HK-2 (cell line): ENCODE results near the gene DPY30.
"Not testable (repeated sequence)": the region's sequence is repeated elsewhere in the genome, so short reads cannot be mapped to it uniquely, and the experiment has no call there.

ENCODE experiments used
- DNase-seq: peaks from one replicate; pipeline ENCODE4 v3.0.0-alpha.2; 2018; ENCODE audit not compliant: unreplicated experiment

The DPY30 gene

GRCh38 chr2:32039447-32040219 lies at the start of gene DPY30:
Gene DPY30, minus strand, starts transcription at chr2:32039805. Its CDS starts 349 bp downstream, at chr2:32039456.
- DNase-seq: peak; percentile 93

- no peak for DNase-seq
These were observed 34.5 kb upstream of the DPY30 start for GRCh38 chr2:32074134-32074506.

GRCh38 chr2:32067549-32067948 lies 27.9 kb upstream of the DPY30 start:
- no peak for DNase-seq

DNA sequence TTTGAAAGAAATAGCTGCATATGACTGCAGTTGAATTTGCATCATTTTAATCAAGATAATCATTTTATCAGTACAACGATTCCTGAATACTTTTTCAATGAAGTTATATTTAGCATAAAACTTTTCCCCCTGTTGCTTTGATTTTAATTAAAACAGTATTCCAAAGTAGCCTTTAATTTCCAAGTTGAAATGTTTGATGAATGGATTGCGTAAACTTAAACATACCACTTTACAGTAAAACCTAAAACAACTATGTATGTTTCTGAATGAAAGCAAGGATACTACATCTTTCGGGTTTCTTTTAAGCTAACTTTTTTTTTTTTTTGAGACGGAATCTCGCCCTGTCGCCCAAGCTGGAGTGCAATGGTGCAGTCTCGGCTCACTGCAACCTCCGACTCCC lies 25.1 kb upstream of the DPY30 start:
- DNase-seq: no peak

GRCh38 chr2:32064021-32064601 lies 24.5 kb upstream of the DPY30 start:
- DNase-seq: peak; percentile 12

DNA sequence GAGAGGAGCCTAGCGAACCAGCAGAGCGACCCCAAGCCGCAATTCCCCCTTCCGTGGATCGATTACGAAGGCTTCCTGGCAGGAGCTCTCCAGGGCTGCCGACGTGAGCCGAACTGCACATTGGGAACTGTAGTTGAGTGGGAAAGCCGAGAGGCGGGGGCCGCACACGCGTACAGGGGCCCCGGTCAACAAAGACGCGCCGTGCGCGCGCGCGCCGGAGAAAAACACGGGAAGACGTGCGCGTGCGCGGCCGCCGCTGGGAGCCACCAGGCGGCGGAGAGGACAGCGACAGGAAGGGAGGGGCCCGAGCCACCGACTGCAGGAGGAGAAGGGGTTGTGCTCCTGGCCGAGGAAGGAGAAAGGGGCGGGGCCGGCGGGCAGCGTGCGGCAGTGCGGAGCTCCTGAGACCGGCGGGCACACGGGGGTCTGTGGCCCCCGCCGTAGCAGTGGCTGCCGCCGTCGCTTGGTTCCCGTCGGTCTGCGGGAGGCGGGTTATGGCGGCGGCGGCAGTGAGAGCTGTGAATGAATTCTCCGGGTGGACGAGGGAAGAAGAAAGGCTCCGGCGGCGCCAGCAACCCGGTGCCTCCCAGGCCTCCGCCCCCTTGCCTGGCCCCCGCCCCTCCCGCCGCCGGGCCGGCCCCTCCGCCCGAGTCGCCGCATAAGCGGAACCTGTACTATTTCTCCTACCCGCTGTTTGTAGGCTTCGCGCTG lies 23.9 kb upstream of the DPY30 start, which contains the start of gene SPAST:
TSS of gene SPAST (plus strand) at position 247 of the 711 bp plus-strand sequence. CDS start at position 523, 276 bp downstream.
- peak; percentile 97 for DNase-seq

GRCh38 chr2:32061973-32062861 lies 22.6 kb upstream of the DPY30 start:
- DNase-seq: peak; percentile 24

DNA sequence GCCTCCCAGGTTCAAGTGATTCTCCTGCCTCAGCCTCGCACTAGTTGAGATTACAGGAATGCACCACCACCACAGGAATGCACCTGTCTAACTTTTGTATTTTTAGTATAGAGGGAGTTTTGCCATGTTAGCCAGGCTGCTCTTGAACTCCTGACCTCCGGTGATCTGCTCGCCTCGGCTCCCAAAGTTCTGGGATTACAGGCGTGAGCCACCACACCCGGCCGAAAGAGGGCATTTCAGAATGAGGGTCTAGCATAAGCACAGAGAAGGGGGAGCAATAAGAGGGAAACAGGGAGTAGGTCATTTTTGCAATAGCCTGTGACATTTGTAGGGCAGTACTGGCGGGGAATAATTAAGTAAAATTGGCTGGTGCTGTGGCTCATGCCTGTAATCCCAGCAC lies 21.8 kb upstream of the DPY30 start:
- no peak for DNase-seq

- DNase-seq: no peak
These were observed 20.7 kb upstream of the DPY30 start for GRCh38 chr2:32060266-32060665.

GRCh38 chr2:32058130-32058529 lies 18.5 kb upstream of the DPY30 start:
- no peak for DNase-seq

GRCh38 chr2:32054583-32054982 lies 15.0 kb upstream of the DPY30 start:
- DNase-seq: not testable (repeated sequence)

- DNase-seq: no peak
These were observed 12.3 kb upstream of the DPY30 start for GRCh38 chr2:32051836-32052439.

- no peak for DNase-seq
These were observed 4.0 kb upstream of the DPY30 start for GRCh38 chr2:32043561-32043960.

DNA sequence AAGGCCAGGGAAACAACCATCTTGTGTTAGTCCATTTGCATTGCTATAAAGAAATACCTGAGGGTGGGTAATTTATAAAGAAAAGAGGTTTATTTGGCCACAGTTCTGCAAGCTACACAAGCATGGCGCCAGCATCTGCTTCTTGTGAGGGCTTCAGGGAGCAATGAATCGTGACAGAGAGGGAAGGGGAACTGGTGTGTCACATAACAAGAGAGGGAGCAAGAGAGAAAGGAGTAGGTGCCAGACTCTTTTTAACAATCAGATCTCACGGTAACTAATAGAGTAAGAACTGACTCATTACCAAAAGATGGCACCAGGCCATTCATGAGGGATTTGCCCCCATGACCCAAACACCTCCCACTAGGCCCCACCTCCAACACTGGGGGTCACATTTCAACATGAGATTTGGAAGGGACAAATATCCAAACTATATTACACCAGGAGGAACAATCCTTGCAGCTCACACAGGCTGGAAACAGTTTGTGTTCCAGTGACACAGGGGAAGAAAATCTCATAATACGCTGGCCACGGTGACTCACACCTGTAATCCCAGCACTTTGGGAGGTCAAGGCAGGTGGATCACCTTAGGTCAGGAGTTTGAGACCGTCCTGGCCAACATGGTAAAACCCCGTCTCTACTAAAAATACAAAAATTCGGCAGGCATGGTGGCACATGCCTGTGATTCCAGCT lies 5.3 kb downstream of the DPY30 start:
- not testable (repeated sequence) for DNase-seq

- not testable (repeated sequence) for DNase-seq
These were observed 20.7 kb downstream of the DPY30 start for GRCh38 chr2:32018789-32019482.

DNA sequence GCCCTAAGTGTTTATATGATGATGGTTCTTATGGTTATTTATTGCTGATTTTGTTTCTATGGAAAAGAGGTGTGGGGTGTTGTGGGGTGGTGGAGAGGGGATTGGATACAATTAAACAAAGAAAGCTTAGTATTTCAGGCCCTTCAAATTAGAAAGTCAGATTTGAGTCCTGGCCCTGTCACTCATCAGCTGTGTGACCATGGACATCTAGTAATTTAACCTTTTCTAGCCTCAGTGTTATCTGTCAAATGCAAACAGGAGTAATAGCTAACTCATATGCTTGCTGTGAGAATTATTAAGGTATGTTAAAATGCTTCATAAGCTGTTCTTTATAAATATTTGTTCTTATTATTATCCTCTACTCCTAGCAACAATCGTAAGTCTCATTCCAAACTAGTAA lies 26.7 kb downstream of the DPY30 start:
- DNase-seq: no peak

GRCh38 chr2:32011485-32011960 lies 28.1 kb downstream of the DPY30 start:
- no peak for DNase-seq

GRCh38 chr2:32010670-32011484 lies 28.7 kb downstream of the DPY30 start, which contains the start of gene MEMO1:
Gene MEMO1, minus strand, starts transcription at chr2:32011008. Its CDS starts 761 bp downstream, at chr2:32010247.
- DNase-seq: peak; percentile 93

DNA sequence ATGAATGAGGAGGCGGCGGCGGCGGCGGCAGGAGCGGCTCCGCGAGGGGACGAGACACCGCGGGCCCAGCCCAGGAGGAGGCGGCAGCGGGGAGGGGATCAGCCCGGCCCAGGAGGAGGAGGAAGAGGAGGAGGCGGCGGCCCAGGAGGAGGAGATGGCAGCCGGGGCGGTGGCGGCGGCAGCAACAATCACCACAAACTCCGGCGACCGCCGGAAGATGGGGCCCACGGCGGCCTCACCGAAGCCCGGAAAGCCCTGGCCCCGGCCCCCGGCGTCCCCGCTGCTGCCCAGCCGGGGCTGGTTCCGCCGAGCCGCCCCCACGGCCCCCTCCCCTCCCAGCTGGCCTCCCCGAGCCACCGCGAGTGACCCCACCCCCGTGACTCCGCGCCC lies 29.3 kb downstream of the DPY30 start:
- peak; percentile 69 for DNase-seq
